PC-9 (cell line): ENCODE results near the gene TGFBR2. TPM values are rescaled to one million over a fixed set of nuclear protein-coding genes. Genes with fewer than 3 reads are reported as not detected.

Source experiments
- BruUV-seq: library from RNA; stranded (reverse); fragments of 400-500 nt; replicated peaks from 2 replicates; lab custom pipeline; 2021; lab: Mats Ljungman, UMichigan
- CTCF ChIA-PET: fragments of 300-600 bp; sonication (Branson Sonifier 250); formaldehyde crosslinking; loops from one replicate; lab custom pipeline; 2022; ENCODE audit warnings: antibody characterized with exemption; lab: Charles Lee
- POLR2A ChIA-PET: fragments of 300-600 bp; sonication (Branson Sonifier 250); formaldehyde crosslinking; loops from one replicate; lab custom pipeline; 2022; ENCODE audit warnings: antibody characterized with exemption; ENCODE audit not compliant: unreplicated experiment; lab: Charles Lee
- DNase-seq, 2 experiments: peaks; one replicate each; pipeline versions ENCODE4 v3.0.0 to v3.0.0-alpha.2; 2015 to 2022; ENCODE audit warnings: mixed read lengths in 1 of 2
- H2AFZ ChIP-seq: fragments of 200-600 bp; sonication (generic); 2 replicates; pipeline ENCODE4 v1.8.1; 2017; ENCODE audit warnings: antibody characterized with exemption
- H3F3A ChIP-seq: fragments of 200-600 bp; sonication (generic); 2 replicates; pipeline ENCODE4 v1.8.1; 2017; ENCODE audit warnings: antibody characterized with exemption, mild to moderate bottlenecking, low read depth; ENCODE audit not compliant: insufficient read depth
- H3K27ac ChIP-seq: fragments of 200-600 bp; sonication (generic); 2 replicates; pipeline ENCODE4 v1.6.1; 2016; ENCODE audit warnings: mixed run types
- H3K27me3 ChIP-seq: fragments of 200-600 bp; sonication (generic); 2 replicates; pipeline ENCODE4 v1.6.1; 2016; ENCODE audit warnings: low read depth, mixed run types; ENCODE audit not compliant: insufficient read depth
- H3K36me3 ChIP-seq: fragments of 200-600 bp; sonication (generic); 2 replicates; pipeline ENCODE4 v1.6.1; 2016; ENCODE audit warnings: low read depth, mixed run types
- H3K4me1 ChIP-seq: fragments of 200-600 bp; sonication (generic); replicated peaks from 2 replicates; pipeline ENCODE4 v1.6.1; 2016; ENCODE audit warnings: mixed run types; ENCODE audit not compliant: insufficient read depth
- H3K4me2 ChIP-seq: fragments of 200-600 bp; sonication (generic); 2 replicates; pipeline ENCODE4 v1.6.1; 2017; ENCODE audit warnings: mixed run types
- H3K4me3 ChIP-seq: fragments of 200-600 bp; sonication (generic); 2 replicates; pipeline ENCODE4 v1.6.1; 2016; ENCODE audit warnings: mixed run types
- H3K79me2 ChIP-seq: fragments of 200-600 bp; sonication (generic); 2 replicates; pipeline ENCODE4 v1.6.1; 2017; ENCODE audit warnings: low read depth, mixed run types
- H3K9me2 ChIP-seq: fragments of 200-600 bp; sonication (generic); 2 replicates; pipeline ENCODE4 v1.8.1; 2017; ENCODE audit warnings: mild to moderate bottlenecking; ENCODE audit not compliant: insufficient read depth
- H3K9me3 ChIP-seq: fragments of 200-600 bp; sonication (generic); 2 replicates; pipeline ENCODE4 v1.8.1; 2016; ENCODE audit warnings: low read depth; ENCODE audit not compliant: insufficient read depth
- H4K20me1 ChIP-seq: fragments of 200-600 bp; sonication (generic); 2 replicates; pipeline ENCODE4 v1.8.1; 2017; ENCODE audit not compliant: insufficient read depth
- CTCF ChIP-seq: fragments of 200-600 bp; sonication (generic); conservative IDR thresholded peaks from 2 replicates; pipeline ENCODE4 v1.6.1; 2017; ENCODE audit warnings: mixed run types, antibody characterized with exemption, mild to moderate bottlenecking, moderate library complexity
- EZH2 ChIP-seq: fragments of 200-600 bp; sonication (generic); IDR thresholded peaks from 2 replicates; pipeline ENCODE4 v1.8.0; 2017; ENCODE audit warnings: antibody characterized with exemption, low read depth
- intact Hi-C: fragments of 100-400 bp; cut with micrococcal nuclease; formaldehyde crosslinking; loops from one replicate; pipeline ENCODE4 v1.10.0; 2022; ENCODE audit not compliant: unreplicated experiment
- total RNA-seq: library from RNA; stranded (reverse); gene quantifications from 2 replicates; pipeline ENCODE4 v1.2.3, GENCODE V29; 2021

Gene TGFBR2
- total RNA-seq, 1 experiment from 2014 or later = 33.6 TPM

GRCh38 chr3:30654269-30654668 lies 47.9 kb downstream of the TGFBR2 start:
- DNase-seq = no peak
- Histone ChIP-seq H3K27ac (no peak overlapping the region), H3K9me2 (no peaks in the 10 kb centered on the region), H2AFZ (no peak overlapping the region), H3K4me1 (peaks cover 18% of the 10 kb centered on the region), H3K4me2 (no peak overlapping the region), H3K36me3 (no peaks in the 10 kb centered on the region), H3K79me2 (no peaks in the 10 kb centered on the region), H4K20me1 (no peaks in the 10 kb centered on the region), H3K27me3 (no peaks in the 10 kb centered on the region), H3F3A (peaks cover 13% of the 10 kb centered on the region), H3K9me3 (no peaks in the 10 kb centered on the region), H3K4me3 (no peak overlapping the region)
- TF ChIP-seq EZH2 = no peak
- no peak for TF ChIP-seq CTCF
- BruUV-seq = no TSS peak
- intact Hi-C loops = no loop called here
- POLR2A ChIA-PET = no interaction called here
- CTCF ChIA-PET = interaction anchor here (1.0 kb wide), 1 partner anchor 24 kb away, joined by 3 read pairs; no protein-coding TSS in a partner anchor

GRCh38 chr3:30655187-30655812 lies 48.9 kb downstream of the TGFBR2 start:
- Histone ChIP-seq H3K27ac (no peak overlapping the region), H3K4me1 (peaks cover 26% of the 10 kb centered on the region), H3K4me2 (no peak overlapping the region), H3K79me2 (no peaks in the 10 kb centered on the region), H3K9me2 (no peaks in the 10 kb centered on the region), H3K27me3 (no peaks in the 10 kb centered on the region), H2AFZ (no peak overlapping the region), H3K9me3 (no peaks in the 10 kb centered on the region), H4K20me1 (no peaks in the 10 kb centered on the region), H3F3A (peaks cover 18% of the 10 kb centered on the region), H3K4me3 (no peak overlapping the region), H3K36me3 (no peaks in the 10 kb centered on the region)
- ChIA-PET CTCF (interaction anchor here (1.0 kb wide), 1 partner anchor 25 kb away, joined by 3 read pairs; no protein-coding TSS in a partner anchor), POLR2A (interaction anchor here (0.6 kb wide), 3 partner anchors 53 to 1962 kb away, joined by 3 to 21 read pairs (median 9); no protein-coding TSS in a partner anchor)
- intact Hi-C loops = no loop called here
- TF ChIP-seq CTCF = no peak
- no peak for TF ChIP-seq EZH2
- peak; percentile 6 to 68 for DNase-seq
- BruUV-seq = no TSS peak

GRCh38 chr3:30656624-30657141 lies 50.3 kb downstream of the TGFBR2 start:
- no peaks in the 10 kb centered on the region for H3K27me3 ChIP-seq
- no peaks in the 10 kb centered on the region for H3K36me3 ChIP-seq
- ChIA-PET CTCF (no interaction called here), POLR2A (no interaction called here)
- intact Hi-C loops = no loop called here
- H3K9me2 ChIP-seq = no peaks in the 10 kb centered on the region
- H3K4me2 ChIP-seq = no peak overlapping the region
- peaks cover 18% of the 10 kb centered on the region for H3F3A ChIP-seq
- peaks cover 26% of the 10 kb centered on the region for H3K4me1 ChIP-seq
- H3K79me2 ChIP-seq = no peaks in the 10 kb centered on the region; the same call in 1 of the 2 replicates
- no peak overlapping the region for H3K27ac ChIP-seq
- no peaks in the 10 kb centered on the region for H4K20me1 ChIP-seq
- no peaks in the 10 kb centered on the region for H3K9me3 ChIP-seq
- DNase-seq = no peak
- no TSS peak for BruUV-seq
- no peak overlapping the region for H2AFZ ChIP-seq
- H3K4me3 ChIP-seq = no peak overlapping the region
- no peak for TF ChIP-seq CTCF
- no peak for TF ChIP-seq EZH2
